HepG2 (cell line): ENCODE results near the gene SF3B6. TPM values are rescaled to one million over a fixed set of nuclear protein-coding genes. Genes with fewer than 3 reads are reported as not detected.

Source experiments
- CTCF ChIP-seq: sonication (generic); formaldehyde crosslinking; IDR thresholded peaks from 2 replicates; pipeline ENCODE4 v1.5.0; 2020; ENCODE audit warnings: mild to moderate bottlenecking, missing genetic modification reagents, moderate library complexity
- HNF1B ChIP-seq: sonication (generic); formaldehyde crosslinking; IDR thresholded peaks from 2 replicates; pipeline ENCODE4 v1.5.1; 2020; ENCODE audit warnings: mild to moderate bottlenecking, moderate library complexity, missing genetic modification reagents
- KAT7 ChIP-seq: IDR thresholded peaks from 2 replicates; pipeline ENCODE4 v1.6.1; 2018; ENCODE audit warnings: borderline replicate concordance, missing compliant biosample characterization
- KLF11 ChIP-seq: IDR thresholded peaks from 2 replicates; pipeline ENCODE4 v1.6.1; 2016; ENCODE audit warnings: missing compliant biosample characterization
- POGZ ChIP-seq: sonication (generic); formaldehyde crosslinking; IDR thresholded peaks from 2 replicates; pipeline ENCODE4 v1.4.0; 2020; ENCODE audit warnings: mild to moderate bottlenecking, missing genetic modification reagents
- RXRA ChIP-seq: sonication (generic); formaldehyde crosslinking; IDR thresholded peaks from 2 replicates; pipeline ENCODE4 v1.5.1; 2020; ENCODE audit warnings: missing genetic modification reagents
- SOX6 ChIP-seq, 2 experiments: fragments of 450-650 bp in 1 of 2; sonication (generic) in 1 of 2; formaldehyde crosslinking in 1 of 2; IDR thresholded peaks; 2 replicates each; pipeline versions ENCODE4 v1.4.0 to v1.6.1; 2017 to 2020; ENCODE audit warnings: antibody characterized with exemption in 1 of 2, mild to moderate bottlenecking in 1 of 2, missing genetic modification reagents in 1 of 2
- SP140L ChIP-seq: sonication (generic); formaldehyde crosslinking; IDR thresholded peaks from 2 replicates; pipeline ENCODE4 v1.4.0; 2020; ENCODE audit warnings: missing genetic modification reagents, borderline replicate concordance
- THAP9 ChIP-seq: sonication (generic); formaldehyde crosslinking; IDR thresholded peaks from 2 replicates; pipeline ENCODE4; 2020; ENCODE audit warnings: missing genetic modification reagents, mild to moderate bottlenecking, borderline replicate concordance
- YEATS2 ChIP-seq: sonication (generic); formaldehyde crosslinking; IDR thresholded peaks from 2 replicates; pipeline ENCODE4 v1.4.0; 2020; ENCODE audit warnings: missing genetic modification reagents, borderline replicate concordance
- ZBTB1 ChIP-seq: sonication (generic); formaldehyde crosslinking; IDR thresholded peaks from 2 replicates; pipeline ENCODE4 v1.4.0; 2020; ENCODE audit warnings: missing genetic modification reagents, borderline replicate concordance
- ZBTB2 ChIP-seq: sonication (generic); formaldehyde crosslinking; IDR thresholded peaks from 2 replicates; pipeline ENCODE4 v1.8.0; 2022; ENCODE audit warnings: low read depth, missing genetic modification reagents
- ZIK1 ChIP-seq: sonication (generic); formaldehyde crosslinking; IDR thresholded peaks from 2 replicates; pipeline ENCODE4 v1.5.0; 2020; ENCODE audit warnings: mild to moderate bottlenecking, low read depth, missing genetic modification reagents, borderline replicate concordance
- ZNF230 ChIP-seq: sonication (generic); formaldehyde crosslinking; IDR thresholded peaks from 2 replicates; pipeline ENCODE4 v1.4.0; 2020; ENCODE audit warnings: mild to moderate bottlenecking, missing genetic modification reagents
- ZNF512B ChIP-seq: sonication (generic); formaldehyde crosslinking; IDR thresholded peaks from 2 replicates; pipeline ENCODE4 v1.5.1; 2020; ENCODE audit warnings: missing genetic modification reagents, mild to moderate bottlenecking, borderline replicate concordance
- ZNF543 ChIP-seq: sonication (generic); formaldehyde crosslinking; IDR thresholded peaks from 2 replicates; pipeline ENCODE4 v1.4.0; 2020; ENCODE audit warnings: mild to moderate bottlenecking, missing genetic modification reagents
- ZNF598 ChIP-seq: sonication (generic); formaldehyde crosslinking; IDR thresholded peaks from 2 replicates; pipeline ENCODE4 v1.5.1; 2020; ENCODE audit warnings: mild to moderate bottlenecking, missing genetic modification reagents, borderline replicate concordance
- polyA plus RNA-seq, 8 experiments: library from polyadenylated mRNA; depleted of rRNA in 3 of 8; stranded (reverse) in 7 of 8; unstranded in 1 of 8; fragments of >200 nt; fragmentation: Illumina TruSeq in 4 of 8; extraction: Trizol in 4 of 8; gene quantifications; 2 replicates each; pipeline versions ENCODE4 v1.2.1 to v1.2.3, GENCODE V29; 2011 to 2016; ENCODE audit warnings: low read depth in 4 of 8, missing spikeins in 1 of 8, mixed read lengths in 1 of 8; ENCODE audit not compliant: insufficient read depth in 1 of 8
- total RNA-seq, 5 experiments: library from RNA; depleted of rRNA; stranded (reverse); fragments of >200 nt; fragmentation: Illumina TruSeq; extraction: Trizol; gene quantifications; 2 replicates each; pipeline ENCODE4 v1.2.3, GENCODE V29; 2016; ENCODE audit warnings: low read depth in 1 of 5

Gene SF3B6
- total and polyA plus RNA-seq, 2 of the 13 experiments (the other 11 are each of a cell fraction or from before 2014, with no cell fraction given), result 177 to 182 TPM

GRCh38 chr2:24021122-24021998 is 54.8 kb downstream of the SF3B6 start (continued):
- TF ChIP-seq ZNF512B (CRISPR knock-in tag) (no peak), YEATS2 (no peak), KAT7 (no peak), ZNF543 (CRISPR knock-in tag) (no peak), KLF11 (CRISPR knock-in tag) (peak; percentile 49; the same call in 1 of the 2 replicates), HNF1B (peak; percentile 48; the same call in 1 of the 2 replicates), ZNF598 (CRISPR knock-in tag) (0 out of 2 replicates have a peak, but pooled peaks have one; percentile 79), RXRA (CRISPR knock-in tag) (peak; percentile 52; the same call in 1 of the 2 replicates), ZNF230 (CRISPR knock-in tag) (no peak), ZIK1 (no peak), POGZ (no peak; the same call in 1 of the 2 replicates), ZBTB1 (CRISPR knock-in tag) (no peak), SP140L (CRISPR knock-in tag) (no peak), ZBTB2 (CRISPR knock-in tag) (no peak), SOX6 (IDR thresholded peaks at IDR 0.05) (no peak), SOX6 (CRISPR knock-in tag; IDR thresholded peaks at IDR 0.05) (peak; percentile 42; the same call in 1 of the 2 replicates), THAP9 (CRISPR knock-in tag) (peak; percentile 7; the same call in 1 of the 2 replicates), CTCF (CRISPR knock-in tag) (peak; percentile 95)
